Measurements from ENCODE around the gene ADK.
"Not testable (repeated sequence)": the region's sequence is repeated elsewhere in the genome, so short reads cannot be mapped to it uniquely, and the experiment has no call there.

The ADK gene

DNA sequence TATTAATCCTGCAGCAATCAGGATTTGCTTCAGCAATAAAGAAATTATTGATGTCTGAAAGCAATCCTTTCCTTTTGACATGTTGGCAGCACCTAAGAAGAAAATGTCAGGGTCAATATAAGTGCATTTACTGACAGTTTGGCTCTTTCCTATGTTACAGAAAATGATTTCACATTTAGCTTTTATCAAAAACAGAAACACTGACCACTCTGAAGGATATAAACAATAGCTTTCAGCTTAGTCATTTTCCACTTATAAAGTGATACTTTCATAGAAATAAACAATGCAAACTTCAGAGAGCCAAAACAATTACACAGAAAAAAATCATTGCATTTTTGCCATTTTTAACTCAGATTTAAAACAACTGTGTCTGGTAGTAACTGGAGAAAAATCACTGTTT, 349.8 kb downstream of the ADK start:
- DNase-seq = no peak

DNA sequence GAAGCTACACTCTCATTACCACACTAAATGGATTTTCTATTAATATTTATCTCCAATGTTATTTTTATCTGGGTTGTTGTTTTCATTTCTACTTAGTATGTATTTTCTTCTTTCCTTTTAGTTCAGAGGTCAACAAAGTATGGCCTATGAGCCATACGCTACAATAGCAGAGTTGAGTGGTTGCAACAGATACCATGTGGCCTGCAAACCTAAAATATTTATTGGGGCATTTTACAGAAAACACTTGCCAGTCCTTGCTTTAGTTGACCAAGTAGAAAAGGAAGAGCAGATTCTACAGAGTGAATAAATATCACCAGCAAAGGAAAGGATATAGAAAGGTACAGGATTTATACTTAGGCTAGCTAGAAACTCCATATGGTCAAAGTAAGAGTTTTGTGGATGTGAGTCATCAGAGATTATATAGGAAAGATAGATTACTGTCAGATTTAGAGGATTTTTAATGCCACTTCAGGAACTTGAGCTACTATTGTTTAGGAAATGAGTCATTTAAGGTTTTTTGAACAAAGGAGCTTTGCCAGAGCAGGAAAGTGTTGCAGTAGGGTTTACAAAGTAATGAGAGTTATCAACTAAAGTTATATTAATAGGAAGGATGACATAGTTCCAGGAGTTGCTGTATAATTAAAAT, 352.1 kb downstream of the ADK start:
- no peak for DNase-seq

DNA sequence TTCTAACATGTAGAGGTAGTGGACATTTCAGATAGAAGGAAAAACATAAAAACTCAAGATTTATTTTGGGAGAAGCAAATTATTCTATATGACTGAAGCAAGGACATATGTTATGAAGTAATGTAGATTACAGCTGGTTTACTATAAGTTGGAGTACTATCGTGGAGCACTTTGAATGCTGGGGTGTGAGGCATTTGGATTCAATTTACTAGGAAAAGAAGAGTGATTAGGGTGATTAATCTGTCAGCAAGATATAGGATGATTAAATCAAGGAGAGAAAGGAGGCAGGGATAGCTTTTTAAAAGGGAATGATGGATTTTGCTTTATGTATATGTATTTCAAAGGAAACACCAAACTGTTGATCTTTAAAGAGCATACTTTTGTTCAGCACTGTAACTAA, 356.9 kb downstream of the ADK start:
- no peak for DNase-seq

DNA sequence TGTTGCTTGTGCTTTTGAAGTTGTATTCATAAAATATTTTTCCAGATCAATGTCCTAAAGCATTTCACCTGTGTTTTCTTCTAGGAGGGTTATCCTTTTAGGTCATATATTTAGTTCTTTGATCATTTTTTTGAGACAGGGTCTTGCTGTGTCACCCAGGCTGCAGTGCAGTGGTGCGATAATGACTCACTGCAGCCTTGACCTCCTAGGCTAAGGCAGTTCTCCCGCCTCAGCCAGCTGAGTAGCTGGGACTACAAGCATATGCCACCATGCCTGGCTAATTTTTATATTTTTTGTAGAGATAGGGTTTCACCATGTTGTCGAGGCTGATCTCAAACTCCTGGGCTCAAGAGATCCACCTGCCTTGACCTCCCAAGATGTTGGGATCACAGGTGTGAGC, 359.6 kb downstream of the ADK start:
- no peak for DNase-seq

DNA sequence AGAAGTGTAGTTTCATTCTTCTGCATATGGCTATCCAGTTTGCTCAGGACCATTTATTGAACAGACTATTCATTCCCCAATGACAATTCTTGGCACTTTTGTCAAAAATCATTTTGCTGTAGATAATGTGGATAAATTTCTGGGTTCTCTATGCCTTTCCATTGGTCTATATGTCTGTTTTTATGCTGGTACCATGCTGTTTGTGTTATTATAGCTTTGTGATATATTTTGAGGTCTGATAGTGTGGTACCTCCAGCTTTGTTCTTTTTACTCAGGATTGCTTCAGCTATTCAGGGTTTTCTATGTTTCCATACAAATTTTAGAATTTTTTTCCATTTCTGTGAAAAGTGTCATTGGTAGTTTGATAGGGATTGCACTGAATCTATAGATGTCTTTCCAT, 360.0 kb downstream of the ADK start:
- DNase-seq = no peak

DNA sequence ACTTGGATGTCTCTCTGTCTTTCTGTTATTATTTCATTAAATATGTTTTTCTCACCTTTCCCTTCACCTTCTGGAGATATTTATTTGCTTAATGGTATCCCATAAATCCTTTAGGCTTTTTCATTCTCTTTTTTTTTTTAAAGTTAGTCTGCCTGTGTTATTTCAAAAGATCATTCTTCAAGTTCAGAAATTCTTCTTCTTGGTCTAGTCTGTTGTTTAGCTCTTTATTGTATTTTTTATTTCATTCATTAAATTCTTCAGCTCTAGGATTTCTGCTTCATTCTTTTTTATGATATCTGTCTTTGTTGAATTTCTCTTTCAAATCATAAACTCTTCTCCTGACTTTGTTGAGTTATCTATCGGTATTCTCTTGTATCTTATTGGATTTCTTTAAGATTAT, 363.3 kb downstream of the ADK start:
- no peak for DNase-seq

DNA sequence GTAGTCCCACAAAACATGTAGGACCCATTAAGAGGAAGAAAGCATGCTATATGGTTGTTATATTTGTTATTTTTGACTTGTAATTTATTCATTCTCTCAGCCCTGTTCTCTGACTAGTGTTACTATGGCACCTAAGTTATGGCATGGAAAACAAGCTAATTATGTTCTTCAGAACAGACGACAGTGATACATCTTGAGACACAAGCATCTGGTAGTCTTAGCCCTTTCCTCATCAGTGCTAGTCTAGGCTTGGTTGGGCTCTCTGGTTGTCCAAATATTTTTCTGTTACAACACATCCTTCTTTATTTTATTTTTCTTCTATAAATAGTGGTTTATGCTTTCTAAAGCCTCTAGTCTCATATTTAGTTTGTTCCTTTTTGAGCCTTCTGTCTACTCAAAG, 367.0 kb downstream of the ADK start:
- no peak for DNase-seq

DNA sequence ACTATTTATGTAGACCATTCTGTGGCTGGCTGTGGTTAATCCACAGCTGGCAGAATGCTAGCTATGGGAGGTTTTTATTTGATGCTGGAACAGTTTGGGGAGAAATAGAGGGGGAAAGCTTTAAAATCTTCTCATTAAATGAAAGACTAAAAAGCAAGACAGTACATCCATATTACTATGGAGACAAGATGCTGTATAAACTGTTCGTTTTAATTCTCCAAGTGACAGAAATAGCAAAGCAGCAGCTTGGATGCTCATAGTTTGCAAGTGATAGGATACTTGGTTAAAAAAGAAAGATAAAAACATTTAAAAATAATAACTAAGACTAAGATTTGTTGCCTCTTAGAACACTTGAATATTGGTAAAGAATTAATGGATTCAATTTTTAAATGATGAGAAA, 370.5 kb downstream of the ADK start:
- no peak for DNase-seq

DNA sequence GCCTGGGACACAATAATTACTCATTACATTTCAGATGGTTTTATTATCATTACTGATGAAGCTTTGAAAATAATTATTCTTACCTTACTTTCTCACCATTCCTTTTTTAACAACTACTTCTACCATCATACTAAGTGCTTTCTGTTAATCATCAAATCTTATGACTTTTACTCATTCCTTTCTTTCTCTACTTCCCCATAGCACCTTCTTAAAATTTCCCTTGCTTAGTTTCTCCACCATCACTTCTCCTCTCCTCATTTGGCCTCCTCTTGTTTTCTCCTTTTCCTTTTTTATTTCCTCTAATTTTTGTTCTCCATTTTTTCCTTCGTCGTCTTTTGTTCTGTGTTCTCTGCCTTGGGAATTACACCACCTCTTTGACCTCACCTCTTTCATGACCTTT, 372.2 kb downstream of the ADK start:
- DNase-seq = no peak

DNA sequence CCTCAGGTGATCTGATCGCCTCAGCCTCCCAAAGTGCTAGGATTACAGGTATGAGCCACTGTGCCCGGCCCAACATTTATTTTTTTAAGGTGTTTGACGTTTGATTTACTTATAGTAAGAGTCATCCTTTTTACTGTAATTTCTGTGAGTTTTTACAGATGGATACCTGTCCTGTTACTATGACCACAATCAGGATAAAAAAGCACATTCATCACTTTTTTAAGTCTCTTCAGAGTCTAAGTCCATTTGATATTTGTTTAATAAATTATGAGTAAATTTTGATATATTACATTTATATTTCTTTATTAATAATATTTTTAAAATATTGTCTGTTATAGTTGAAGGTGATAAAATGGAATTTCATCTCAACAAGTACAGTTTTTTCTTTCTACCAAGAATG, 374.9 kb downstream of the ADK start:
- no peak for DNase-seq

DNA sequence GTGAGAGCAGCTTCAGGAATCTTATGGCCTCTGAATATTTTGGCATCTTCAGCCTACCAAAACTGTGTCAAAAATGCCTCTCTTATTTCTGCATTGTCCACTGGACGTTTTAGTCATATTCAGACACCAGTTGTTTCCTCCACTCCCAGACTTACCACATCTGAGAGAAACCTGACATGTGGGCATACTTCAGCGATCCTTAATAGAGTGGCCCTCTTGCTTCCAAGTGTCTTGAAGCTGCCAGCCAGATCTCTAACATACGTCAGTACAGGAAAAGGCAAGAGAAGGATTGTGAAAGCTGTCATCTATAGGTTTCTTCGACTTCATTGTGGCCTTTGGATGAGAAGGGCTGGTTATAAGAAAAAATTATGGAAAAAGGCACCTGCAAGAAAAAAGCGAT, 376.6 kb downstream of the ADK start:
- not testable (repeated sequence) for DNase-seq

DNA sequence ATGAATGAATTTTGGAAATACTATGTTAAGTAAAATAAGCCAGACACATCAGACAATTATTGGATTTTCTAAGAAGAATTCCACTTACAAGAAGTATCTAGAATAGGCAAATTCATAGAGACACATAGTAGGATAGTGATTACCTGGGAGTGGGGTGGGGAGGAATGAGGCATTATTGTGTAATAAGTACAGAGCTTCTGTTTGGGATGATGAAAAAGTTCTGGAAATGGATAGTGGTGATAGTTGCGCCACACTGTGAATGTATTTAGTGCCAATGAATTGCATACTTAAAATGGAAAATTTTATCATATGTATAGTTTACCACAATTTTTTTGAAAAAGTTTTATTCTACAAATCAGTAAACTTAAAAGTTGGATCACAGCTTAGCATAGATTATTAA, 378.2 kb downstream of the ADK start:
- no peak for DNase-seq

DNA sequence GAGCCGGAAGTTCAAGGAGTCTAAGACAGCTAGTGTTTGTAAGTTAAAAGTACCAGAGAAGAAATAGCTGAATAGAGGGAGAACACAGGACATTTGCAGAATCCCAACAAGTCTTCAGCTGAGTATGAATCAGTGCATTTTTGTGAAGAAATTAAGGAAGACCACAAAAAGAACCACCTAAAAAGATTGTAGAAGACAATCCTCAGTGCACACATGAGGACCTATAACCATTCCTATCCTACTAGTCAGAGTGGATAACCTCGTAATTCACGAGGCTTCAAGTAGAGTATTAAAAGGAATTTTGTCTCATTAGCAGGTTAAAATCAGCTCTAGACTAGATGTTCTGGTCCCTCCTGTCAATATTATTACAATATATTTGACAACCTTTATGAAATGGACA, 380.0 kb downstream of the ADK start:
- no peak for DNase-seq

DNA sequence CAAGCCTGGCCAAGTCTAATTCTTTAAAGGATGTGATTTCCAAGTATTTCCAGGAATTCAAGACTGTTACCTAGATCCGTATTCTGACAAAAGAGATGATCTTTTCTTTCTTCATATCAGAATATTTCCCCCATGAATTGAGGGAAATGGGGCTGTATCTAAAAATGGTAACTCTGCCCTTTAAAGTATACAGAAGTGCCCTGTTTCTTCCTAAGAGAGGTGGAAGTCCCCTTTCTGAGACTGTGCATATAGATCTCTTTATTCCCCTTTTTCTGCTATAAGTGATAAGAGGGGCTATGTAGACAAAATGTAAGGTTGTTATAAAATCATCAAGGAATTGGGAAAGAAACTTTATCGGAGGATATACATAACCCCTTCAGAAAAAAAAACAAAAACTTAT, 388.3 kb downstream of the ADK start:
- DNase-seq = no peak

DNA sequence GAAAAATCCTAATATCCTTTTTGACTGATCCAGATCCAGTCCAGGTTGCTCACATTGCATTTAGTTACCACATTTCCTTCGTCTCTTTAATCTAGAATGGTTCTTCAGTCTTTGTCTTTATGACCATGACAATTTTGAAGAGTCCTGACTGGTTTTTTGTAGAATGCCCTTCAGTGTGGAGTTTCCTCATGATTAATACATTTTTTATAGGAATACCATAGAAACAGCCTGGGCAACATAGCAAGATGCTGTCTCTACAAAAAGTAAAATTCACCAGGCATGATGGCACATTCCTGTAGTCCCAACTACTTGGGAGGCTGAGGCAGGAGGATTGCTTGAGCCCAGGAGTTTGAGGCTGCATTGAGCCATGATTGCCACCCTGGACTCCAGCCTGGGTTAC, 390.4 kb downstream of the ADK start:
- no peak for DNase-seq

DNA sequence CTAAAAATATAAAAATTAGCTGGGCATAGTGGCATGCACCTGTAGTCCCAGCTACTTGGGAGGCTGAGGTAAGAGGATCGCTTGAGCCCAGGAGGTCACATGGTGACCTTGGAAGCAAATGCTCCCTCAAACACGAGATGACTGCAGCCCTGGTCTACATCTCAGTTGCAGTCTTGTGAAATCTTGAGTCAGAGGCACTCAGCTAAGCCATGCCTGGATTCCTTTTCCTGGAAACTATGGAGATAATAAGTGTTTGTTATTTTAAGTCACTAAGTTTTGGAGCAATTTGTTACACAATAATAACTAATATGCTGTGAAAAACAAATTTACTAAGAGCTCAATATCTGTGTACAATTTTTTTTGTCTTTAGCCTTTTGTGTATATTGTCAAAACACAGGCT, 391.1 kb downstream of the ADK start:
- DNase-seq = no peak

DNA sequence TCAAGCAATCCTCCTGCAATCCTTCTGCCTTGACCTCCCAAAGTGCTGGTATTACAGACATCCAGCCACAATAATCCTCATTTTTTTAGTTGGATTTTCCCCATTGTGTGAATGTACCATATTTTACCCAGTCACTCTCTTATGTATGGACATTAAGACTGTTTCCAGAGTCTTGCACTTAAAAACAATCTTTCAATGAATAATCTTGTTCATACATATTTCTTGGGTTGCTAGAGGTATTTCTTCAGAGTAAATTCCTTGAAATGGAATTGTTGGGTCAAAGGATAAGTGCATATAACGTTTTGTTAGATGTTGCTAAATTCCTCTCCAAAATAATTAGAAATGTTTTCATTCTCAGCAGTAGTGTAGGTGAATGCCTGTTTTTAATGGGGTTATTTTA, 392.3 kb downstream of the ADK start:
- DNase-seq = no peak

DNA sequence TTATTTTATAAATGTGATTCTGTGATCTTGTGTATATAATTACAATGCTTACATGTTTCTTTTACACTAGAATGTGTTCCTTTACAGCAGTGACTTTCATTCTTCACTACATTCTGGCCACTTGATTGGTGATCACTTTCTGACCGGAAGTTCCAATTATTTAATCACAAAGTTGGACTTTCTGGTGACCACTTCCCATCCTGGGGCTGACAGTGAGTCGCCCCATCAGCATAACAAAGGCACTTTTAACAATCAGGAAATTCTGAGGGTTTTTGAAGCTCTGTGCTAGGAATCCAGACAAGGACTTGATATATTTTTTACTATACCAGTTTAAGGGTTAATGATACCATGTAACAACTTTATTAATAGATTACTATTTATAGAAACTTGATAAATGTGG, 393.1 kb downstream of the ADK start:
- no peak for DNase-seq

DNA sequence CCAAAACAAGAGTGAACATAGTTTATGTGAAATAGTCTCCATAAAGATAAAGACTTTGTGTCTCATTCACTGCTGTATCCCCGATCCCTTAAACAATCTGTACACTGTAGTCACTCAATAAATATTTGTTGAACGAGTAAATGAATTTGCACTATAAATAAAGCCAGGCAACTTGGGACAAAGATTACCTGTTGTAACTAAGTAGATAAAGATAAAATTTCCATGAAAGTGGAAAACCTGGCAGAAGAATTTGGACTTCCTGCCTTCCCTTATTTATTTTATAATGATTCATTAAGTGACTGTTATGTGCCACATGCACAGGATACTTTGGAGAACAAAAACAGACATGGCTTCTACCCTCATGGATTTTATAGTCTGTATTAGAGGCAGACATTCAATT, 397.7 kb downstream of the ADK start:
- DNase-seq = no peak

DNA sequence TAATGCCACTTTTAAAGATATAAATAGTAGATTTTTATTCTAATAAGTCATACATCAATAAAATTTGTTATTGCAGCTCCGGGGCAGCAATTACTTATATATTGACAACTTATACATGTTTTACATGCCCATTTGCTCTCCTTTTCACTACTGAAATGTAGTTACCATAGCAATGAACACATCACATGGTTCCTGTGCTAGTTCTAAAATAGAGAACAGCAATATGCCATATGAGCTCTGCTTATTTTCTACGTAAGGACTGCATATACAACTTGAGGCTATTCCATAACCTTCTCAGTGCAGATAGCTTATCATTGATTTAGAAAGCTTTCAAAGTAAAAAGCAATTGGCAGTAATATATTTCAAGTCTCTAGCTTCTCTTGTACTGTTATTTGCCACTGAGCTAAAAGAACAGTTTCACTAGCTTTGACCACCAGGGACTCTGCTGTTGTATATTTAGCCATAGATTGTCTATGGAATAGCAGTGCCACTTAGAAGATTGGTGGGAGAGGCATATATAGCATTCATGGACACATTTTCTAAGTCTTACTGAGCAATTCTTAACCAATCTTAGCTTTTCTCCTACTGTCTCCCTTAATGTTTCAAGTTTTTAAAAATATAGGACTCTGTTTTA, 405.2 kb downstream of the ADK start:
- DNase-seq = no peak

DNA sequence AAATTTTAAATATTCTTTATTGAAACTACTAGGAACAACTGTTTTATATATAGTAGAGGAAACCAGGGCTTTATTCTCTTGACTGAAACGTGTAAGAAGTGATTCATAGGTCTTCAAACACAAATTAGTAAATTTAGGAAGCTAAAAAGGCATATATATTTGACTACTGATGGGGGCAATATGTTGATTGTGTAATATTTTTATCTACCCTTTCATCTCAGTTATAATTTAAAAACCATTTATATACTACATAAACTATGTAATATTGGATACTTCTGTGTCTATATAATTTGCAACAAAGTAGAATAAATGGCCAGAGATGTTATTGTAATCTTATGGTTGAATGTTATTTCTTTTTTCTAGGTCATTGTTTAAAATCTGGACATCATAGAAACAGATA, 406.1 kb downstream of the ADK start:
- DNase-seq = no peak

DNA sequence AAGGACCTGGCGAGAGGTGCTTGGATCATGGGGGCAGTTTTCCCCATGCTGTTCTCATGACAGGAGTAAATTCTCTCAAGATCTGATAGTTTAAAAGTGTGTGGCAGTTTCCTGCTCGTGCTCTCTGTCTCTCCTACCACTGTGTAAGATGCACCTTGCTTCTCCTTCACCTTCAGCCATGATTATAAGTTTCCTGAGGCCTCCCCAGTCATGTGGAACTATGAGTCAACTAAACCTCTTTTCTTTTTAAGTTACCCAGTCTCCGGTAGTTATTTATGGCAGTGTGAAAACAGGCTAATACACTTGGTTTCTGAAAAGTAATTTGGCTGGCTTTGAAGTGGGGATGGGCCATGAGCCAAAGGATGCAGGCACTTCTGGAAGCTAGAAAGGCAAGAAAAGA, 407.4 kb downstream of the ADK start:
- DNase-seq = no peak

DNA sequence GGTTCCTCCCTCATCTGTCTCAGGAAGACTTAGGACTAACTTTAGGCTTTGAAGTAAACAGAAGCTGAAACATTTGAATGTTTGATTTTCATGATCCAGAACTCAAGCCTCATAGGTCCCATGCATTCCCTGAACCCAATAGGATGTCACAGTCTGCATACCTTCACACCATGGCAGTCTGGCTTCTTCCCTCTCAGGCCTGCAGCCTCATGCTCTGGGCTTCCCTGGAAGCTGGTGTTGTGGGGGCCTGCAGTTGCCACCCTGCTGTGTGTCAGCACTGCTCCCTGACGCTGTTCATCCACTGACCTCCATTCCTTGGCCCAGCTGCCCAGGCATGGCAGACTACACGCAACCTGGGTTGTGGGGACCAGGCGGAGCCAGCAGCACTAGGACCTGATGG, 407.9 kb downstream of the ADK start:
- no peak for DNase-seq

DNA sequence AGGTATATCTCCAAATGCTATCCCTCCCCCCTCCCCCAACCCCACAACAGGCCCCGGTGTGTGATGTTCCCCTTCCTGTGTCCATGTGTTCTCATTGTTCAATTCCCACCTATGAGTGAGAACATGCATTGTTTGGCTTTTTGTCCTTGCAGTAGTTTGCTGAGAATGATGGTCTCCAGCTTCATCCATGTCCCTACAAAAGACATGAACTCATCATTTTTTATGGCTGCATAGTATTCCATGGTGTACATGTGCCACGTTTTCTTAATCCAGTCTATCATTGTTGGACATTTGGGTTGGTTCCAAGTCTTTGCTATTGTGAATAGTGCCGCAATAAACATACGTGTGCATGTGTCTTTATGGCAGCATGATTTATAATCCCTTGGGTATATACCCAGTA, 417.9 kb downstream of the ADK start:
- not testable (repeated sequence) for DNase-seq

DNA sequence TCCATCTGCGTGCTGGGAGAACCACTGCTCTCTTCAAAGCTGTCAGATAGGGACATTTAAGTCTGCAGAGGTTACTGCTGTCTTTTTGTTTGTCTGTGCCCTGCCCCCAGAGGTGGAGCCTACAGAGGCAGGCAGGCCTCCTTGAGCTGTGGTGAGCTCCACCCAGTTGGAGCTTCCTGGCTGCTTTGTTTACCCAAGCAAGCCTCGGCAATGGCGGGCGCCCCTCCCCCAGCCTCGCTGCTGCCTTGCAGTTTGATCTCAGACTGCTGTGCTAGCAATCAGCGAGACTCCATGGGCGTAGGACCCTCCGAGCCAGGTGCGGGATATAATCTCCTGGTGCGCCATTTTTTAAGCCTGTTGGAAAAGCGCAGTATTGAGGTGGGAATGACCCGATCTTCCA, 422.5 kb downstream of the ADK start:
- DNase-seq = not testable (repeated sequence)
